Ectodermal cell (in vitro differentiated cells): ENCODE results near the gene ZNF451.
"Not testable (repeated sequence)": the region's sequence is repeated elsewhere in the genome, so short reads cannot be mapped to it uniquely, and the experiment has no call there.

Experiments used
- H3K27ac ChIP-seq: 2 replicates; pipeline ENCODE4 v1.7.0; 2013; ENCODE audit warnings: mild to moderate bottlenecking, low read depth, low read length; ENCODE audit not compliant: insufficient read depth, poor library complexity, severe bottlenecking
- H3K27me3 ChIP-seq: 2 replicates; pipeline ENCODE4 v1.7.0; 2013; ENCODE audit warnings: mild to moderate bottlenecking, low read length; ENCODE audit not compliant: insufficient read depth, control insufficient read depth, poor library complexity, severe bottlenecking
- H3K36me3 ChIP-seq: one replicate; pipeline ENCODE4 v1.7.0; 2013; ENCODE audit warnings: low read length; ENCODE audit not compliant: control insufficient read depth, insufficient read depth
- H3K4me1 ChIP-seq: one replicate; pipeline ENCODE4 v1.7.0; 2013; ENCODE audit warnings: low read length; ENCODE audit not compliant: control insufficient read depth, insufficient read depth
- H3K4me3 ChIP-seq: 2 replicates; pipeline ENCODE4 v1.7.0; 2013; ENCODE audit warnings: low read depth, low read length, control low read depth; ENCODE audit not compliant: insufficient read depth
- H3K9me3 ChIP-seq: 2 replicates; pipeline ENCODE4 v1.7.0; 2013; ENCODE audit warnings: mild to moderate bottlenecking, low read length, moderate library complexity; ENCODE audit not compliant: control insufficient read depth
- WGBS, 2 experiments: methylation state at CpG; one replicate each; pipeline ENCODE4 v1.1.7; 2013; ENCODE audit warnings: missing lambda C conversion rate in 2 of 2; 5-methylcytosine and 5-hydroxymethylcytosine counted together

The ZNF451 gene

GRCh38 chr6:57090458-57091067 is 575 bp downstream of the ZNF451 start:
- not testable (repeated sequence) for H3K27ac ChIP-seq, H3K27me3 ChIP-seq, H3K9me3 ChIP-seq, H3K36me3 ChIP-seq
- Histone ChIP-seq H3K4me3 (peak overlapping the region; percentile 56), H3K4me1 (peaks cover 20% of the 10 kb centered on the region)
- no CpG with 5 or more reads among the region's 27 CpGs for WGBS, 2 experiments

GRCh38 chr6:57091375-57091774 is 1.4 kb downstream of the ZNF451 start:
- not testable (repeated sequence) for H3K36me3 ChIP-seq, H3K27ac ChIP-seq, H3K27me3 ChIP-seq, H3K9me3 ChIP-seq
- Histone ChIP-seq H3K4me1 (peaks cover 20% of the 10 kb centered on the region), H3K4me3 (peak overlapping the region; percentile 23)
- WGBS, 2 experiments, result 88 to 91% methylated on average over 6 of the region's 7 CpGs

GRCh38 chr6:57094689-57095088 is 4.7 kb downstream of the ZNF451 start:
- Histone ChIP-seq H3K27me3 (no peaks in the 10 kb centered on the region), H3K36me3 (peaks cover 10% of the 10 kb centered on the region), H3K27ac (no peak overlapping the region), H3K9me3 (no peaks in the 10 kb centered on the region), H3K4me1 (peaks cover 12% of the 10 kb centered on the region), H3K4me3 (no peak overlapping the region)
- WGBS, 2 experiments, result 100% methylated on average over 1 of the region's 1 CpG

- Histone ChIP-seq H3K27ac (no peak overlapping the region), H3K4me3 (no peak overlapping the region), H3K9me3 (no peaks in the 10 kb centered on the region), H3K4me1 (peaks cover 4% of the 10 kb centered on the region), H3K36me3 (peaks cover 30% of the 10 kb centered on the region), H3K27me3 (no peaks in the 10 kb centered on the region)
- WGBS, 2 experiments, result 93 to 100% methylated on average over 1 of the region's 1 CpG
Measured at GRCh38 chr6:57097596-57097995, 7.6 kb downstream of the ZNF451 start.

GRCh38 chr6:57102976-57103375 is 13.0 kb downstream of the ZNF451 start:
- peaks cover 34% of the 10 kb centered on the region for H3K36me3 ChIP-seq
- 92 to 96% methylated on average over 3 of the region's 3 CpGs for WGBS, 2 experiments

GRCh38 chr6:57104336-57104735 is 14.3 kb downstream of the ZNF451 start:
- Histone ChIP-seq H3K4me1 (no peaks in the 10 kb centered on the region), H3K27me3 (no peaks in the 10 kb centered on the region), H3K4me3 (no peak overlapping the region), H3K36me3 (peaks cover 27% of the 10 kb centered on the region), H3K9me3 (no peaks in the 10 kb centered on the region), H3K27ac (no peak overlapping the region)
- WGBS, 2 experiments, result 96 to 100% methylated on average over 5 of the region's 5 CpGs

More at GRCh38 chr6:57102976-57103375, 13.0 kb downstream of the ZNF451 start:
- Histone ChIP-seq H3K4me3 (no peak overlapping the region), H3K27me3 (no peaks in the 10 kb centered on the region), H3K9me3 (no peaks in the 10 kb centered on the region), H3K4me1 (no peaks in the 10 kb centered on the region), H3K27ac (no peak overlapping the region)

- Histone ChIP-seq H3K4me3 (no peak overlapping the region), H3K36me3 (peaks cover 4% of the 10 kb centered on the region)
Measured at GRCh38 chr6:57106990-57107389, 17.0 kb downstream of the ZNF451 start.

GRCh38 chr6:57108691-57109090 is 18.7 kb downstream of the ZNF451 start:
- Histone ChIP-seq H3K27ac (no peak overlapping the region), H3K4me1 (no peaks in the 10 kb centered on the region), H3K36me3 (no peaks in the 10 kb centered on the region), H3K9me3 (no peaks in the 10 kb centered on the region), H3K27me3 (no peaks in the 10 kb centered on the region), H3K4me3 (no peak overlapping the region)
- WGBS, 2 experiments, result 77 to 83% methylated on average over 1 of the region's 1 CpG

More at GRCh38 chr6:57106990-57107389, 17.0 kb downstream of the ZNF451 start:
- Histone ChIP-seq H3K9me3 (no peaks in the 10 kb centered on the region), H3K27ac (no peak overlapping the region), H3K4me1 (no peaks in the 10 kb centered on the region), H3K27me3 (no peaks in the 10 kb centered on the region)
- no CpG with 5 or more reads among the region's 1 CpG for WGBS, 2 experiments

GRCh38 chr6:57109880-57110279 is 19.9 kb downstream of the ZNF451 start:
- H3K4me1 ChIP-seq, result no peaks in the 10 kb centered on the region
- no peaks in the 10 kb centered on the region for H3K9me3 ChIP-seq
- H3K27ac ChIP-seq, result no peak overlapping the region
- H3K27me3 ChIP-seq, result no peaks in the 10 kb centered on the region
- H3K4me3 ChIP-seq, result no peak overlapping the region
- H3K36me3 ChIP-seq, result no peaks in the 10 kb centered on the region

- Histone ChIP-seq H3K27ac (no peak overlapping the region), H3K27me3 (no peaks in the 10 kb centered on the region), H3K36me3 (no peaks in the 10 kb centered on the region), H3K4me1 (no peaks in the 10 kb centered on the region), H3K9me3 (no peaks in the 10 kb centered on the region), H3K4me3 (no peak overlapping the region)
- 86 to 95% methylated on average over 2 to 6 of the region's 6 CpGs for WGBS, 2 experiments
Measured at GRCh38 chr6:57113105-57113504, 23.1 kb downstream of the ZNF451 start.

- WGBS, 2 experiments, result 75% methylated on average over 1 of the region's 1 CpG; no CpG with 5 or more reads in 1 of the 2 experiments
Measured at GRCh38 chr6:57116776-57117175, 26.8 kb downstream of the ZNF451 start.

More at GRCh38 chr6:57116776-57117175, 26.8 kb downstream of the ZNF451 start:
- no peak overlapping the region for H3K27ac ChIP-seq
- no peaks in the 10 kb centered on the region for H3K36me3 ChIP-seq
- no peaks in the 10 kb centered on the region for H3K27me3 ChIP-seq
- H3K4me1 ChIP-seq, result no peaks in the 10 kb centered on the region
- H3K9me3 ChIP-seq, result no peaks in the 10 kb centered on the region
- H3K4me3 ChIP-seq, result no peak overlapping the region
